22Rv1 (cell line): ENCODE data around the gene APOA1.
"Not testable (repeated sequence)": the region's sequence is repeated elsewhere in the genome, so short reads cannot be mapped to it uniquely, and the experiment has no call there.

Experiments used
- H3K27ac ChIP-seq: fragments of 450-650 bp; 2 replicates; pipeline ENCODE4 v1.5.1; 2017
- CTCF ChIP-seq: fragments of 450-650 bp; IDR thresholded peaks from 2 replicates; pipeline ENCODE4 v1.5.1; 2017; ENCODE audit warnings: mild to moderate bottlenecking
- ZFX ChIP-seq: fragments of 450-650 bp; IDR thresholded peaks from 2 replicates; pipeline ENCODE4 v1.6.1; 2017; ENCODE audit warnings: antibody characterized with exemption, borderline replicate concordance

The APOA1 gene

GRCh38 chr11:116811194-116811593 is 26.2 kb downstream of the APOA1 start:
- peak overlapping the region; percentile 99; the same call in 1 of the 2 replicates for H3K27ac ChIP-seq
- TF ChIP-seq CTCF, result no peak
- TF ChIP-seq ZFX, result no peak

- TF ChIP-seq CTCF, result no peak
- TF ChIP-seq ZFX, result no peak
- H3K27ac ChIP-seq, result peak overlapping the region; percentile 99
These were observed 28.9 kb downstream of the APOA1 start for GRCh38 chr11:116808262-116809175.

GRCh38 chr11:116807601-116808261 is 29.7 kb downstream of the APOA1 start:
- TF ChIP-seq CTCF (no peak), ZFX (no peak)
- H3K27ac ChIP-seq, result peak overlapping the region; percentile 99

GRCh38 chr11:116804001-116804400 is 33.4 kb downstream of the APOA1 start:
- no peak overlapping the region for H3K27ac ChIP-seq

GRCh38 chr11:116801662-116802061 is 35.8 kb downstream of the APOA1 start:
- not testable (repeated sequence) for H3K27ac ChIP-seq

More at GRCh38 chr11:116804001-116804400, 33.4 kb downstream of the APOA1 start:
- TF ChIP-seq ZFX (no peak), CTCF (no peak)

- TF ChIP-seq CTCF (no peak), ZFX (no peak)
- H3K27ac ChIP-seq, result no peak overlapping the region
These were observed 36.8 kb downstream of the APOA1 start for GRCh38 chr11:116800610-116801009.

GRCh38 chr11:116798368-116798767 is 39.1 kb downstream of the APOA1 start:
- no peak for TF ChIP-seq ZFX
- no peak for TF ChIP-seq CTCF
- H3K27ac ChIP-seq, result no peak overlapping the region
